ENCODE measurements around the gene ERI3. TPM values are rescaled to one million over a fixed set of nuclear protein-coding genes. Genes with fewer than 3 reads are reported as not detected.

The ERI3 gene, protein sequence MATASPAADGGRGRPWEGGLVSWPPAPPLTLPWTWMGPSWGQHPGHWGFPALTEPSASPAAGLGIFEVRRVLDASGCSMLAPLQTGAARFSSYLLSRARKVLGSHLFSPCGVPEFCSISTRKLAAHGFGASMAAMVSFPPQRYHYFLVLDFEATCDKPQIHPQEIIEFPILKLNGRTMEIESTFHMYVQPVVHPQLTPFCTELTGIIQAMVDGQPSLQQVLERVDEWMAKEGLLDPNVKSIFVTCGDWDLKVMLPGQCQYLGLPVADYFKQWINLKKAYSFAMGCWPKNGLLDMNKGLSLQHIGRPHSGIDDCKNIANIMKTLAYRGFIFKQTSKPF
- total RNA-seq, result 39.4 and 54.2 TPM in 2 replicates

DNA sequence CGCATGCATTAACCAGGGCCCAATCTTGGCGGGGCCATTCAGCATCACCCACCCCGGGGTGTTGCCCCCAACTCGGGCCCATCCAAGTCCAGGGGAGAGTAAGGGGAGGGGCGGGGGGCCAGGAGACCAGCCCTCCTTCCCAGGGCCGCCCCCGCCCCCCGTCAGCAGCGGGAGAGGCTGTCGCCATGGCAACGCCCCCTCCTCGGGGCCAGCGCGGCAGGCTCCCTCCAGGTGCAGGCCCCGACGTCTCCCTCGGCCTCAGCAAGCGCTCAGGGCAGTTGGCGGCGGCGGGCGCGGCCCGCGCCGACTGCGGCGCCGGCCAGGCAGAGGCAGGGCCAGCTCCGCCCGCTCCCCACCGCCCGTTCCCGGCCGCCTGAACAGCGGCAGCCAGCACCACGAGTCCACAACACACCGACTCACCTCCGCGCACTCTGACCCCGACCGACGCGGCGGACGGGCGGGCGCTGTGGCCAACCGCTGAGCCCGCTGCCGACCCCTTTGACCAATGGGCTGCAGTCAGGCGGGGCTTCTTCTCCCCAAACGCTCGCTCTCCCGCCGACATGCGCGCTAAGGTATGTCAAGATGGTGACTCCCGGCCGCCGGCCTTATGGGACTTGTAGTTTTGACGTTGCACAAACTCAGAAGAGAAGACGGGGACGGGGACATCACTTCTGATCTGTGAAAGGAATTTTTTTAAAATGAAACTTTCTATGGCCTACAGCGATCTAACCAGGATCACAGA lies at the start of gene ERI3:
Gene ERI3 (minus strand): TSS at position 418 of the 742 bp plus-strand sequence. CDS start 231 bp downstream, at position 187.

GRCh38 chr1:44213222-44214112 lies 141.6 kb downstream of the ERI3 start, which contains the start of gene DMAP1:
TSS of gene DMAP1 (plus strand) at chr1:44213471. CDS start at chr1:44213754, 283 bp downstream.

Small RNA genes lying within 50 kb of the gene (small RNA-seq; reads per million reads assigned to genes)
- gene AL035417.1 (not detected), gene RNU6-369P (not detected)

Other genes with a start within 250 kb of the ERI3 start
- not detected in 2 replicates for gene KLF17, start 236.4 kb downstream of the ERI3 start, total RNA-seq
- not detected in 2 replicates for gene KLF18, start 213.6 kb downstream of the ERI3 start, total RNA-seq
- 16.6 and 16.7 TPM in 2 replicates for gene DMAP1, start 141.8 kb downstream of the ERI3 start, total RNA-seq
- gene RNF220, start 50.0 kb upstream of the ERI3 start, total RNA-seq, result 64.2 and 77.7 TPM in 2 replicates